ENCODE measurements around the gene IDNK. TPM values are rescaled to one million over a fixed set of nuclear protein-coding genes. Genes with fewer than 3 reads are reported as not detected.

IDNK gene
- total RNA-seq, 3 donors from 2014 or later = 6.8 to 10.6 (median 7.1) TPM

- Histone ChIP-seq H3K4me1 (ENCODE audit: low read depth) (peaks cover 9% of the 10 kb centered on the region), H3K36me3 (ENCODE audit: low read depth) (no peaks in the 10 kb centered on the region), H3K9me3 (no peaks in the 10 kb centered on the region), H3K4me3 (no peak overlapping the region)
- DNase-seq (no peak), ATAC-seq (no peak)
- intact Hi-C loops (cut with DNase I, micrococcal nuclease) = no loop called here
- no peak for TF ChIP-seq CTCF (IDR thresholded peaks at IDR 0.05)
Observed at GRCh38 chr9:83617299-83617698, 5.6 kb upstream of the IDNK start.

- intact Hi-C loops (cut with DNase I, micrococcal nuclease) = no loop called here
- Histone ChIP-seq H3K4me1 (ENCODE audit: low read depth) (peaks cover 20% of the 10 kb centered on the region), H3K4me3 (no peak overlapping the region), H3K36me3 (ENCODE audit: low read depth) (no peaks in the 10 kb centered on the region), H3K9me3 (no peaks in the 10 kb centered on the region)
- DNase-seq = peak in 2 of 3 donors; percentile 49 to 71
- TF ChIP-seq CTCF (IDR thresholded peaks at IDR 0.05) = peak; percentile 55
- peak; percentile 62 for ATAC-seq
Observed at GRCh38 chr9:83620841-83621636, 1.9 kb upstream of the IDNK start.

GRCh38 chr9:83622433-83622938, 457 bp upstream of the IDNK start:
- no peaks in the 10 kb centered on the region for H3K36me3 ChIP-seq (ENCODE audit: low read depth)
- H3K4me3 ChIP-seq = peak overlapping the region; percentile 86
- DNase-seq (peak in 2 of 3 donors; percentile 78 to 84), ATAC-seq (peak; percentile 78)
- intact Hi-C loops (cut with DNase I, micrococcal nuclease) = no loop called here
- no peak for TF ChIP-seq CTCF (IDR thresholded peaks at IDR 0.05)
- H3K9me3 ChIP-seq = no peaks in the 10 kb centered on the region
- H3K4me1 ChIP-seq (ENCODE audit: low read depth) = peaks cover 20% of the 10 kb centered on the region

- ATAC-seq (peak; percentile 51), DNase-seq (no peak)
- intact Hi-C loops (cut with DNase I, micrococcal nuclease) = no loop called here
- H3K4me3 ChIP-seq = peak overlapping the region; percentile 86
- H3K36me3 ChIP-seq (ENCODE audit: low read depth) = no peaks in the 10 kb centered on the region
- no peaks in the 10 kb centered on the region for H3K9me3 ChIP-seq
- no peak for TF ChIP-seq CTCF (IDR thresholded peaks at IDR 0.05)
- peaks cover 20% of the 10 kb centered on the region for H3K4me1 ChIP-seq (ENCODE audit: low read depth)
Observed at GRCh38 chr9:83623679-83624076, 735 bp downstream of the IDNK start.

GRCh38 chr9:83625178-83625577, 2.2 kb downstream of the IDNK start:
- TF ChIP-seq CTCF (IDR thresholded peaks at IDR 0.05) = no peak
- DNase-seq = no peak
- Histone ChIP-seq H3K9me3 (no peaks in the 10 kb centered on the region), H3K4me3 (no peak overlapping the region), H3K36me3 (ENCODE audit: low read depth) (no peaks in the 10 kb centered on the region), H3K4me1 (ENCODE audit: low read depth) (peaks cover 23% of the 10 kb centered on the region)
- intact Hi-C loops (cut with DNase I, micrococcal nuclease) = no loop called here
- no peak for ATAC-seq

Measured in mucosa of descending colon (tissue), 3 donors.